ENCODE results near the gene YPEL2.
"Not testable (repeated sequence)": the region's sequence is repeated elsewhere in the genome, so short reads cannot be mapped to it uniquely, and the experiment has no call there.

The YPEL2 gene

GRCh38 chr17:59409336-59410048 lies 78.0 kb downstream of the YPEL2 start:
- DNase-seq = no peak

- DNase-seq = no peak
Observed at GRCh38 chr17:59410049-59410437, 78.6 kb downstream of the YPEL2 start.

DNA sequence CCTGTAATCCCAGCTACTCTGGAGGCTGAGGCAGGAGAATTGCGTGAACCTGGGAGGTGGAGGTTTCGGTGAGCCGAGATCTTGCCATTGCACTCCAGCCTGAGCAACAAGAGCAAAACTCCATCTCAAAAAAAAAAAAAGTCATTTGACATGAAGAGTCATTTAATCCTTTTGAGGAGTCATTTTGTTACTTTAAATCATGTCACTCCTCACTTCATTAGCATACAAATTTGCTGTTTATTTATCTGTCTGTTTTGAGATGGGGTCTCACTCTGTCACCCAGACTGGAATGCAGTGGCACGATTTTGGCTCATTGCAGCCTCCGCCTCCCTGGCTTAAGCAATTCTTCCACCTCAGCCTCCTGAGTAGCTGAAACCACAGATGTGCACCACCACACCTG lies 81.0 kb downstream of the YPEL2 start:
- DNase-seq = not testable (repeated sequence)

DNA sequence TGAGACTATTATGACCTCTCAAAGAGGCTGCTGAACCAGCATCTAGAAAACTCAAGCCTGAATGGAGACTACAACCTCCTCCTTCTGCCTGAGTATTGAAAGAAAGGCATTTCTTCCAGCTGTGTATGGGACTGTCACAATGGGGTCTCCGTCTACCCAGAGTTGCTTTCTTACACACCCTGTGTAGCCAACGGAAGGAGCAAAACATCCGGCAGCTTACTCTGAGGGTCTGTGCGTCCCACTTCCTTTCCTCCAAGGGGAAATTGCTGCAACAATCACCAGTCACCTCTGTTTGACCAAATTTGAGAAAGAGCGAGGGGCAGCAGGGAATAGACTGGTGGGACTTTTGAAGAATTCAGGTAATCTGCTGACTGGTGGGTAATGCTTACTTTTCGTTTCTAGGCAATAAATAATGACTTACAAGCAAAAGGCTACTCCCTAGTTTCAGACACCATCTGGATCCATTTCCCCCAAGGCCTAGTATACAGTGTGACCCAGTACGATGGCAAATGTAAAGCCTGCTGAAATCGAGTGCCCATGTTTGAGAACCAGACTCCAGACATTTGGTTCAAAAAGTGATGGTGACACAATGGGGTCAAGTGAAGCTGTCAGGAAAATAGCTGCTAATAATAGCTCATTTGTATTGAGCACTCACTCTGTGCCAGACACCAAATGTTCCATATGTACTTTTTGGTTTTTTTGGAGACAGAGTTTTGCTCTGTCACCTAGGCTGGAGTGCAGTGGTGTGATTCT lies 81.7 kb downstream of the YPEL2 start:
- DNase-seq = no peak

DNA sequence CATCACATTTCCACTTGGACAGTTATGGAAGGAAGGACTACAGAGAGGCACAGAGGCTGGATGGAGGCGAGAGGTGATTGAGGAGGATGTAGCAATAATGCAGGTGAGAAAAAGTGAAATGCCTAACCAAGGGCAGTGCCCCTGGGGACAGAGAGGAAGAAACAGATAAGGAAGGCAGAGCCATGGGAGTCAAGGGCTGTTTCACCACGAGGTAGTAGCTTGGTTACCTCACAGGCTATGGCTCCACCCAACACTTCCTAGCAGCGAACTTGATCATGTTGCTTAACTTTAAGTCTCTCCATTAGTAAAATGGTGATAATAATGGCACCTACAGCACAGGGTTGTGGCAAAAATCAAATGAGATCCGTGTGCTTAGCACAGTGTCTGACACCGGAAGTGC lies 83.9 kb downstream of the YPEL2 start:
- no peak for DNase-seq

- no peak for DNase-seq
Observed at GRCh38 chr17:59416184-59416583, 84.7 kb downstream of the YPEL2 start.

GRCh38 chr17:59417452-59417851 lies 86.0 kb downstream of the YPEL2 start:
- DNase-seq = no peak

DNA sequence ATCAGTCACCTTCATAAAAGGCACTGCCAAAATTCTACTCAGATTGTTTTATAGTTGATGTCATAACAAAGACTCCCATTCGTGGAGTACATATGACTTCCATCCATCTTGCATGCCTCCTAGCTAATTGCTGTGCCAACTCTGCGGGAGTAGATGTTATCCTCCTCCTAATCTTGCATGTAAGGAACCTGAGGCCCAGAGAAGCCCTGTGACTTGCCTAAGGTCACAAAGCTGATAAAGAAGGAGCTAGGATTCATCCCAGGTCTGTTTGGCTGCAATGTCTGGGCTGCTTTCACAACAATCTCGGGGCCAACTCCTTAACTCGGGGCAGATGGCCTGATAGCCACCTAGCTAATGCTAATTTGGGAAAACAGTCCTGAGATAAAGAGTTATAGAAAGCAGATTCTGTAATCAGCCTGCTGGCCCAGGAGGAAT lies 87.3 kb downstream of the YPEL2 start:
- DNase-seq = no peak

- no peak for DNase-seq
Observed at GRCh38 chr17:59420901-59421300, 89.4 kb downstream of the YPEL2 start.

- DNase-seq = no peak
Observed at GRCh38 chr17:59421722-59422121, 90.3 kb downstream of the YPEL2 start.

GRCh38 chr17:59423137-59423724 lies 91.8 kb downstream of the YPEL2 start:
- DNase-seq = no peak

DNA sequence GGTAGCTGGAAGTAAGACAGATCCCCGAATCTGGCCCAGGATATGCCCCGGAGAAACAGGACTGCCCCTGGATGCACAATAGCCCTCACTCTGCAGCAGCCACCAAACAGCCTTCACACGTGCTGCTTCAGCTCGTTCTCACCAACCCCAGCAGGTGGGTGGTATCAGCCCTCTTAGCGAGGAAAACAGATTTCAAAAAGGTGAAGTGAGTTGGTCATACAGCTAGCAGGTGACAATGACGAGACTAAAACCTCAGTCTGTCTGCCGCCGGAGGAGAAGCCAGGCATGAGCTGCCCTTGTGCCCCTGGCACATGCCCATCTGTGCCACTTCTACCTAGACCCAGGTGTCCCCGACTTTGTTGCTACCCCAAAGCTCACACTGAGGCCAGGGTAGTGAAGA lies 92.4 kb downstream of the YPEL2 start:
- DNase-seq = no peak

DNA sequence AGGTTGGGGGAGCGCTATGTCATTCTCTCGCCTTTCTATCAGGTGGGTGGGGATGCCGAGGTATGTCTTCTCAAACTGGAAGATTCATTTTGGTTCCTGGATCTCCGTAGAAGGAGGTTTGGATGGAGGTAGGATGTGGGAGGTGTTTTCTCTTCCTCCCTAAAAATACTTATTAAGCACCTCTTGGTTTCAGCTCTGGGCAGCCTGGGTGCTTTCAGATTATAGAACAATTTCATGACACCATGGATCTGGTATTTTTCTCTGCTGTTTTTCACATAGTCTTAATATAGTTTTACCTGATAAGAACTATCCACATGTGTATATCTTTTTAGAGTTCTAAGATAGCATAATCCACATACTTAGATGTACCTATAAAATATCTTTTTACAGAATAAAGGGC lies 92.9 kb downstream of the YPEL2 start:
- no peak for DNase-seq

DNA sequence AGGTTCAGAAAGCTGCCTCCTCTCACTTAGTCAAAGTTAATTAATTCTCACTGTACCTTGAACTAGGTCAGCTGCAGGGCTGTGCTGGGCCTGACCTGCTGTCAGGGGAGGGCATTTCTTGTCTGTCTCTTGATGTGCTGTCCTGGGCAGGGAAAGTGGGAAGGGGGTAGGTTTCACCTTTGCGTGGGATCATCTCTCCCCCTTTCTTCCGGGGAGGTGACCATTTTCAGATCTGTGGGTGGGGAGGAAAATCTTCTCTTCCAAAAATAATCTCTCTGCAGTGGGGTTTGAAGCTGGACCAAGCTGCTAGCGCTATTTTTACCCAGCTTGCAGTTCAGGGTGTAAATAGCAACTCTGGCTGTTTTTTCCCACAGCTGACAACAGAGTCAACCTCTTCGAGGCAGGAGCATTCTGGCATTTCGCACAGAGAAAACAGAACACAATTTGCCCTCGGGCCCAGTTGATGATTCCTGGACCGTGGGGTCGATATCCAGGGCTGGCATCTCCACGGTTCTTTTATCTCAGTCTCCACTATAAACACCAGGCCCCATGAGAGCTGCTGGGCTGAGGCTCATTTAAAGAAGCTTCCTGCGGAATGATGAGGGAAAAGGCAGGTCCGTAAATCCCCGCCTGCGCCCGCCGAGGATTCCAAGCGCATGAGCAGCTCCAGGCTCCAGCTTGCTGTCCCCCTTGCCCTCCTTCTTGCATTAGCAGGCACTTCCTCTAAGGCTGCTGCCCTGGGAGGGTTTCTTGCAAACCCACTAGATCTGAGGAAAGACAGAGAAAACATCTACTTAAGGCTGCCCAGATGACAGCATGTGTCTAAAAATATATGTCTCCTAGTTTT lies 93.9 kb downstream of the YPEL2 start:
- no peak for DNase-seq

- no peak for DNase-seq
Observed at GRCh38 chr17:59426031-59426430, 94.6 kb downstream of the YPEL2 start.

GRCh38 chr17:59427425-59427921 lies 96.0 kb downstream of the YPEL2 start:
- DNase-seq = no peak

DNA sequence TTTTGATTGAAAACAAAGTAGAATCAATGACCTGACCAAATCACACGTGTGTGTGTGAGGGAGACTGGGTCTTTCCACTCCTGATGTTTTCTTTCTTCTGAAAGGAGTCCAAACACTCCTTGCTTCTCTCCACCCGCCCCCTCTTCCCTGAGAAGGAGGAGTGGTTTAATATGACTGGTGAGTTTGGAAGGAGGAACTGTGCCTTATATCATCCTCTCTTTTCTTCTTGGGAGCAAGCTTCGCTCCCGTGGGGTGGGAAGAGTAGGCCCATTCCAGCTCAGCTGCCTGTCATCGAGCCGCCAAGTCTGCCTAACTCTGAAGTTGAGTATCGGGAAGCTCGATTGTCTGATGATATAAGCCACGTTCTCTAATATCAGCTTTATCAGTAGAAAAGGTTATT lies 96.5 kb downstream of the YPEL2 start:
- no peak for DNase-seq

GRCh38 chr17:59428916-59429485 lies 97.5 kb downstream of the YPEL2 start:
- DNase-seq = no peak

DNA sequence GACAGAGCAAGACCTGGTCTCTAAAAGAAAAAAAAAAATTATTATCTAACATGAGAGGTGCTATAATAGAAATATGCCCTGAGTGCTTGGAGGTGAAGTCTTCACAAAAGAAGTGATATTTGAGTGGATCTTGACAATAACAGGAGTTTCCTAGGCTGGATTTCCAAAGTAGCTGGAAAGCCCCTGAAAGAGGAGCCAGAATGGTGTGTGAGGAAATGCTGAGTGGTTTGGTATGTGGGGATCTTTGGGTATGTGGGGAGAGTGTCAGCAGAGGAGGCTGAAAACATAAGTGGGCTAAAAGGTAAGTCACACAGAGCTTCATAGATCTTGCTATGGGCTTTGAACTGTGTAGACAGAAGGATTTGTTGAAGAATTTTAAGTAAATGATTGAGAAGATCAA lies 100.1 kb downstream of the YPEL2 start:
- DNase-seq = no peak

DNA sequence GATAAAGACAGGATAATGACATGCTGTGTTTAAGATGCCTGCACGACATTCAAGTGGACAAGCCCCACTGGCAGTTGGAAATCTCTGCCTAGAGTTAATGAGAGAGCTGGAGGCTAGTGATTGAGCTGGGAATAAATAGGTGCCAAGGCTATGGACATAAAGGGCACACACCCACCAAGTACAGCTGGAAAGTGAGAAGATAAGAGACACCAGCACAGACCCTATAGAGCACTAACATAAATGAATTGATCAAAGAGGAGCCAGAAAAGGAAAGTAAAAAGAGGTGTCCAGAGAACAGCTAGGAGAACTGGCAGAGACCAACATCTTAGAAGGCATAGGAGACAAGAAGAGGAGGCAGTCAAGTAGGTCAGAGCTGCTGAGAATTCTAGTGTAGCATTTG lies 101.2 kb downstream of the YPEL2 start:
- DNase-seq = no peak

GRCh38 chr17:59433586-59433985 lies 102.1 kb downstream of the YPEL2 start:
- DNase-seq = no peak

DNA sequence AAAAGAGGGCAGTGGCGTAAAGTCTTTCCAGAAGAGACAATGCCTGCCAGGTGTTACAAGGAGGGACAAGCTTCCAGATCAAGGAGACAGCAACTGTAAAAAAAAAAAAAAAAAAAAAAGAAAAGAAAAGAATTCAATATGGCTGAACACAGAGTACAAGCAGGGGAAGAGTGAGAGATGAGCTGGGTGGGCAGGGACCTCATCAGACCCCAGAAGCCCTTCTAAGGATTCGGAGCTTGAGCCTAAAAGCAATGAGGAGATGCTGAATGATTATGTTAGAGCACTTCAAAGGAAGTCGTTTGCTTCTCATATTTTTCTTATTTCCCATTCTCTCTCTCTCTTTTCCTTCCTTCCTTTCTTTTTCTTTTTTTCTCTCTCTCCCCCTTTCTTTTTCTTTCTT lies 103.0 kb downstream of the YPEL2 start:
- no peak for DNase-seq

DNA sequence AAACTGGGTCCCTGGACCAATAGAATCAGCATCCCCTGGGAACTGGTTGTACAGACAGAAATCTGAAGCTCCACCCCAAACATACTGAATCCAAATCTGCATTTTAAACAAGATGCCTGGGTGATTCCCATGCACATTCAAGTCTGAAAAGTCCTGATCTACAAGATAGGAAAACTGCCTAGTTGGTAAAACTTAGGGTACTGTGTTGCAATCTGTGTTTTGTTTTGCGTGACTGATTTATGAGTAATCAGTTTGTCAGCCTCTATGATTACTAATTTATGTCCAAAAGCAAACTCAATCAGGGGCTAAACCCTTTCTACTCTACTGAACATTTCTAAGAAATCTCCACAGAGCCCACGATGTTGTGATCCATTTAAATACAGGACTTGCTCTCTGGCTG lies 103.8 kb downstream of the YPEL2 start:
- no peak for DNase-seq
